DMS114 treated with DMSO at 0.1 percent for 48 hours (cell line): Measurements from ENCODE around the gene WASHC1.
"Not testable (repeated sequence)": the region's sequence is repeated elsewhere in the genome, so short reads cannot be mapped to it uniquely, and the experiment has no call there.

Experiments used
- DNase-seq: peaks from one replicate; lab custom pipeline; 2025; ENCODE audit not compliant: unreplicated experiment; lab: John Stamatoyannopoulos, UW

Gene WASHC1

DNA sequence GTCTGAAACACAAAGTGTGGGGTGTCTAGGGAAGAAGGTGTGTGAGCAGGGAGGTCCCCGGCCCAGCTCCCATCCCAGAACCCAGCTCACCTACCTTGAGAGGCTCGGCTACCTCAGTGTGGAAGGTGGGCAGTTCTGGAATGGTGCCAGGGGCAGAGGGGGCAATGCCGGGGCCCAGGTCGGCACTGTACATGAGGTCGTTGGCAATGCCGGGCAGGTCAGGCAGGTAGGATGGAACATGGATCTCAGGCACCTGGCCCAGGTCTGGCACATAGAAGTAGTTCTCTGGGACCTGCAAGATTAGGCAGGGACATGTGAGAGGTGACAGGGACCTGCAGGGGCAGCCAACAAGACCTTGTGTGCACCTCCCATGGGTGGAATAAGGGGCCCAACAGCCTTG is 12.4 kb downstream of the WASHC1 start:
- DNase-seq, result not testable (repeated sequence)

- DNase-seq, result not testable (repeated sequence)
These were observed 15.0 kb downstream of the WASHC1 start for GRCh38 chr9:14129-14809.

DNA sequence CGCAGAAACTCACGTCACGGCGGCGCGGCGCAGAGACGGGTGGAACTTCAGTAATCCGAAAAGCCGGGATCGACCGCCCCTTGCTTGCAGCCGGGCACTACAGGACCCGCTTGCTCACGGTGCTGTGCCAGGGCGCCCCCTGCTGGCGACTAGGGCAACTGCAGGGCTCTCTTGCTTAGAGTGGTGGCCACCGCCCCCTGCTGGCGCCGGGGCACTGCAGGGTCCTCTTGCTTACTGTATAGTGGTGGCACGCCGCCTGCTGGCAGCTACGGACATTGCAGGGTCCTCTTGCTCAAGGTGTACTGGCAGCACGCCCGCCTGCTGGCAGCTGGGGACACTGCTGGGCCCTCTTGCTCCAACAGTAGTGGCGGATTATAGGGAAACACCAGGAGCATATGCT is 18.1 kb downstream of the WASHC1 start:
- DNase-seq, result not testable (repeated sequence)

- DNase-seq, result not testable (repeated sequence)
These were observed 18.6 kb downstream of the WASHC1 start for GRCh38 chr9:10653-11053.

DNA sequence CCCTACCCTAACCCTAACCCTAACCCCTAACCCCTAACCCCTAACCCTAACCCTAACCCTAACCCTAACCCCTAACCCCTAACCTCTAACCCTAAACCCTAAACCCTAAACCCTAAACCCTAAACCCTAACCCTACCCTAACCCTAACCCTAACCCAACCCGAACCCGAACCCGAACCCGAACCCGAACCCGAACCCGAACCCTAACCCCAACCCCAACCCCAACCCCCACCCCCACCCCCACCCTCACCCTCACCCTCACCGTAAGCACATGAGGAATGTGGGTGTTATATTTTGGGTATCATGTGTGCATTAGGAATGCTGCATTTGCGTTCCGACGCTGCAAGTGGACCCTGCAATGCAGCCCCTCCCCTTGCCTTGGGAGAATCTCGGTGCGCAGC is 19.0 kb downstream of the WASHC1 start:
- not testable (repeated sequence) for DNase-seq
